Right lobe of liver (tissue), 6 donors: Measurements from ENCODE around the gene CDK14. TPM values are rescaled to one million over a fixed set of nuclear protein-coding genes. Genes with fewer than 3 reads are reported as not detected.

Experiments
- ATAC-seq, 4 donors: fragments of 200-7000 bp; cut with Tn5 transposase; one replicate each; pipeline ENCODE4 v1.9.1; 2020; ENCODE audit warnings: mild to moderate bottlenecking in 4 of 4, moderate library complexity in 4 of 4
- DNase-seq, 3 donors: peaks; one replicate each; pipeline ENCODE4 v3.0.0-alpha.2; 2020
- H3K27ac ChIP-seq, 3 donors: fragments of 200-600 bp; one replicate each; pipeline ENCODE4 v1.8.0; 2022
- H3K27me3 ChIP-seq, 2 donors: fragments of 200-600 bp; one replicate each; pipeline ENCODE4 v1.8.0; 2022
- H3K36me3 ChIP-seq, 4 donors: fragments of 200-600 bp; sonication (generic) in 1 of 4; one replicate each; pipeline versions ENCODE4 v1.5.1 to v1.8.0; 2017 to 2022; ENCODE audit warnings: control low read depth in 1 of 4
- H3K4me1 ChIP-seq, 4 donors: fragments of 200-600 bp; sonication (generic) in 1 of 4; one replicate each; pipeline versions ENCODE4 v1.5.1 to v1.8.0; 2017 to 2022; ENCODE audit warnings: control low read depth in 1 of 4
- H3K4me3 ChIP-seq, 3 donors: fragments of 200-600 bp; one replicate each; pipeline ENCODE4 v1.8.0; 2022
- H3K9me3 ChIP-seq, 4 donors: fragments of 200-600 bp; sonication (generic) in 1 of 4; one replicate each; pipeline versions ENCODE4 v1.5.1 to v1.8.0; 2017 to 2022; ENCODE audit warnings: control low read depth in 1 of 4
- CTCF ChIP-seq, 4 donors: fragments of 200-600 bp in 3 of 4; fragments of 450-650 bp in 1 of 4; IDR thresholded peaks; one replicate each; pipeline versions ENCODE4 v1.5.1 to v1.8.0; 2016 to 2022; ENCODE audit warnings: antibody characterized with exemption in 4 of 4, mild to moderate bottlenecking in 2 of 4
- POLR2A ChIP-seq: fragments of 450-650 bp; IDR thresholded peaks from one replicate; pipeline ENCODE4 v1.6.1; 2017; ENCODE audit warnings: antibody characterized with exemption, mild to moderate bottlenecking
- WGBS: methylation state at CpG from one replicate; pipeline ENCODE4 v1.1.6; 2018; ENCODE audit warnings: low coverage, low lambda C conversion rate; ENCODE audit not compliant: insufficient coverage; ENCODE audit errors: missing lambda C conversion rate; 5-methylcytosine and 5-hydroxymethylcytosine counted together
- intact Hi-C, 2 donors: fragments of 100-400 bp; cut with DNase I; formaldehyde crosslinking; loops; one replicate each; pipeline versions ENCODE4 v1.11.2 to v1.14.1; 2022
- total RNA-seq, 6 experiments: library from RNA; depleted of rRNA in 2 of 6; stranded (reverse); fragments of >200 nt in 2 of 6; fragmentation: NEBNext Ultra II Directional in 3 of 6; extraction: Animal tissue kit (Norgen Biotek cat#: 25700) in 3 of 6; gene quantifications; one replicate each; pipeline versions ENCODE4 v1.1.0 to v1.2.4, GENCODE V29; 2016 to 2023
- donor health status: DM: no; HTN: yes; CAD: no.
- donor health status: DM: no; HTN: no; CAD: no.
- donor health status: DM: no; HTN: no; CAD: no.
- donor health status: DM: no; HTN: yes; CAD: no.
- donor health status: DM: no; HTN: yes; CAD: no.

The CDK14 gene
- total RNA-seq, 6 experiments from 2014 or later = 12.6 to 28.7 (median 17.9) TPM

GRCh38 chr7:91093181-91093580 lies 497.1 kb downstream of the CDK14 start:
- no peak for DNase-seq
- TF ChIP-seq POLR2A (no peak), CTCF (IDR thresholded peaks at IDR 0.05) (no peak)
- ATAC-seq = no peak

GRCh38 chr7:91098566-91098965 lies 502.4 kb downstream of the CDK14 start:
- H3K4me1 ChIP-seq = no peaks in the 10 kb centered on the region
- no peak overlapping the region for H3K27ac ChIP-seq
- H3K4me3 ChIP-seq = no peak overlapping the region
- H3K36me3 ChIP-seq = no peaks in the 10 kb centered on the region
- no peak for DNase-seq
- no peak for TF ChIP-seq POLR2A
- TF ChIP-seq CTCF (IDR thresholded peaks at IDR 0.05) = no peak
- H3K27me3 ChIP-seq = no peaks in the 10 kb centered on the region
- intact Hi-C loops = loop anchor here in 1 of 2 donors (10.0 kb wide), 1 partner anchor 686 kb away; no protein-coding TSS in a partner anchor
- no peaks in the 10 kb centered on the region for H3K9me3 ChIP-seq
- 64% methylated on average over 1 of the region's 1 CpG for WGBS
- ATAC-seq = no peak

More at GRCh38 chr7:91093181-91093580, 497.1 kb downstream of the CDK14 start:
- no peaks in the 10 kb centered on the region for H3K9me3 ChIP-seq
- no peak overlapping the region for H3K27ac ChIP-seq
- H3K27me3 ChIP-seq = no peaks in the 10 kb centered on the region
- intact Hi-C loops = loop anchor here in 1 of 2 donors (10.0 kb wide), 1 partner anchor 692 kb away; no protein-coding TSS in a partner anchor
- H3K36me3 ChIP-seq = no peaks in the 10 kb centered on the region
- H3K4me1 ChIP-seq = no peaks in the 10 kb centered on the region
- WGBS = 96% methylated on average over 3 of the region's 3 CpGs
- H3K4me3 ChIP-seq = no peak overlapping the region

GRCh38 chr7:91103363-91103762 lies 507.2 kb downstream of the CDK14 start:
- H3K4me1 ChIP-seq = no peaks in the 10 kb centered on the region
- ATAC-seq (no peak), DNase-seq (no peak)
- H3K4me3 ChIP-seq = no peak overlapping the region
- no peaks in the 10 kb centered on the region for H3K9me3 ChIP-seq
- H3K27ac ChIP-seq = no peak overlapping the region
- H3K27me3 ChIP-seq = no peaks in the 10 kb centered on the region
- no CpG with 5 or more reads among the region's 1 CpG for WGBS
- TF ChIP-seq POLR2A (no peak), CTCF (IDR thresholded peaks at IDR 0.05) (no peak)
- intact Hi-C loops = no loop called here
- H3K36me3 ChIP-seq = no peaks in the 10 kb centered on the region

GRCh38 chr7:91107460-91107859 lies 511.3 kb downstream of the CDK14 start:
- ATAC-seq (no peak), DNase-seq (no peak)
- TF ChIP-seq POLR2A = no peak
- no peak for TF ChIP-seq CTCF (IDR thresholded peaks at IDR 0.05)
- H3K4me3 ChIP-seq = no peak overlapping the region
- 88% methylated on average over 3 of the region's 3 CpGs for WGBS
- H3K27me3 ChIP-seq = no peaks in the 10 kb centered on the region
- H3K27ac ChIP-seq = no peak overlapping the region
- H3K9me3 ChIP-seq = no peaks in the 10 kb centered on the region
- H3K4me1 ChIP-seq = no peaks in the 10 kb centered on the region
- no peaks in the 10 kb centered on the region for H3K36me3 ChIP-seq
- intact Hi-C loops = no loop called here

- no peaks in the 10 kb centered on the region for H3K27me3 ChIP-seq
- DNase-seq = no peak
- no peak overlapping the region for H3K4me3 ChIP-seq
- intact Hi-C loops = no loop called here
- TF ChIP-seq CTCF (IDR thresholded peaks at IDR 0.05) (no peak), POLR2A (no peak)
- no peaks in the 10 kb centered on the region for H3K4me1 ChIP-seq
- no peaks in the 10 kb centered on the region for H3K36me3 ChIP-seq
- H3K9me3 ChIP-seq = no peaks in the 10 kb centered on the region
- WGBS = 93% methylated on average over 3 of the region's 3 CpGs
- ATAC-seq = no peak
- no peak overlapping the region for H3K27ac ChIP-seq
Measured at GRCh38 chr7:91109200-91109599, 513.1 kb downstream of the CDK14 start.
